Loucy (cell line): Measurements from ENCODE around the gene PPAN.

Source experiments
- H2AFZ ChIP-seq: fragments of 200-600 bp; sonication (generic); 2 replicates; pipeline ENCODE4 v1.6.0; 2016; ENCODE audit warnings: antibody characterized with exemption, mild to moderate bottlenecking, low read length, moderate library complexity
- H3F3A ChIP-seq: fragments of 200-600 bp; 2 replicates; pipeline ENCODE4 v1.6.0; 2016; ENCODE audit warnings: antibody characterized with exemption, low read depth, mild to moderate bottlenecking
- H3K27me3 ChIP-seq: fragments of 200-600 bp; sonication (generic); 2 replicates; pipeline ENCODE4 v1.6.1; 2014; ENCODE audit warnings: low read length, mild to moderate bottlenecking; ENCODE audit not compliant: insufficient read depth, poor library complexity, severe bottlenecking
- H3K36me3 ChIP-seq: fragments of 200-600 bp; sonication (generic); 2 replicates; pipeline ENCODE4 v1.6.1; 2016; ENCODE audit warnings: low read length; ENCODE audit not compliant: insufficient read depth
- H3K4me1 ChIP-seq: fragments of 200-600 bp; sonication (generic); 2 replicates; pipeline ENCODE4 v1.5.1; 2014; ENCODE audit warnings: low read length, mild to moderate bottlenecking; ENCODE audit not compliant: insufficient read depth, poor library complexity, severe bottlenecking
- H3K4me2 ChIP-seq: fragments of 200-600 bp; sonication (generic); 2 replicates; pipeline ENCODE4 v1.6.0; 2014; ENCODE audit warnings: antibody characterized with exemption, low read length, low read depth, mild to moderate bottlenecking; ENCODE audit not compliant: poor library complexity, severe bottlenecking
- H3K4me3 ChIP-seq: fragments of 200-600 bp; sonication (generic); 2 replicates; pipeline ENCODE4 v1.5.1; 2014; ENCODE audit warnings: low read length, mild to moderate bottlenecking, mixed read lengths; ENCODE audit not compliant: poor library complexity, severe bottlenecking
- H3K79me2 ChIP-seq: fragments of 200-600 bp; sonication (generic); 2 replicates; pipeline ENCODE4 v1.6.1; 2014; ENCODE audit warnings: low read length; ENCODE audit not compliant: insufficient read depth
- H3K9ac ChIP-seq: fragments of 200-600 bp; sonication (generic); 2 replicates; pipeline ENCODE4 v1.6.0; 2014; ENCODE audit warnings: mild to moderate bottlenecking, low read depth, low read length, moderate library complexity; ENCODE audit not compliant: poor library complexity, severe bottlenecking
- H3K9me2 ChIP-seq: fragments of 200-600 bp; sonication (generic); replicated peaks from 2 replicates; pipeline ENCODE4 v1.6.1; 2016; ENCODE audit warnings: low read depth, low read length, mixed read lengths
- H3K9me3 ChIP-seq: fragments of 200-600 bp; sonication (generic); 2 replicates; pipeline ENCODE4 v1.6.1; 2014; ENCODE audit warnings: mild to moderate bottlenecking, antibody characterized with exemption, low read length, low read depth; ENCODE audit not compliant: insufficient read depth
- H4K20me1 ChIP-seq: fragments of 200-600 bp; sonication (generic); 2 replicates; pipeline ENCODE4 v1.6.0; 2014; ENCODE audit warnings: antibody characterized with exemption, low read length, mild to moderate bottlenecking; ENCODE audit not compliant: insufficient read depth, poor library complexity, severe bottlenecking
- CTCF ChIP-seq: fragments of 200-600 bp; sonication (generic); conservative IDR thresholded peaks from 2 replicates; pipeline ENCODE4 v1.5.1; 2014; ENCODE audit warnings: mild to moderate bottlenecking, antibody characterized with exemption, low read length
- EZH2phosphoT487 ChIP-seq: fragments of 200-600 bp; IDR thresholded peaks from 2 replicates; pipeline ENCODE4 v1.6.1; 2018; ENCODE audit warnings: antibody characterized with exemption, mild to moderate bottlenecking, moderate library complexity, borderline replicate concordance

The PPAN gene

GRCh38 chr19:10145031-10145430 is 38.9 kb downstream of the PPAN start:
- no peaks in the 10 kb centered on the region for H3K79me2 ChIP-seq
- H3K9ac ChIP-seq: no peak overlapping the region
- TF ChIP-seq EZH2phosphoT487 (no peak), CTCF (no peak)

GRCh38 chr19:10146142-10146541 is 40.0 kb downstream of the PPAN start:
- H2AFZ ChIP-seq: no peak overlapping the region
- no peaks in the 10 kb centered on the region for H3F3A ChIP-seq
- peaks cover 4% of the 10 kb centered on the region for H4K20me1 ChIP-seq
- peaks cover 94% of the 10 kb centered on the region for H3K36me3 ChIP-seq
- no peak overlapping the region for H3K4me3 ChIP-seq
- no peaks in the 10 kb centered on the region for H3K9me3 ChIP-seq
- H3K4me2 ChIP-seq: no peak overlapping the region
- H3K9ac ChIP-seq: no peak overlapping the region
- no peaks in the 10 kb centered on the region for H3K27me3 ChIP-seq
- no peaks in the 10 kb centered on the region for H3K9me2 ChIP-seq
- TF ChIP-seq CTCF (no peak), EZH2phosphoT487 (no peak)
- no peaks in the 10 kb centered on the region for H3K79me2 ChIP-seq
- H3K4me1 ChIP-seq: no peaks in the 10 kb centered on the region

More at GRCh38 chr19:10145031-10145430, 38.9 kb downstream of the PPAN start:
- H4K20me1 ChIP-seq: peaks cover 4% of the 10 kb centered on the region
- no peaks in the 10 kb centered on the region for H3F3A ChIP-seq
- H3K27me3 ChIP-seq: no peaks in the 10 kb centered on the region
- no peaks in the 10 kb centered on the region for H3K4me1 ChIP-seq
- no peaks in the 10 kb centered on the region for H3K9me3 ChIP-seq
- H2AFZ ChIP-seq: no peak overlapping the region
- no peak overlapping the region for H3K4me3 ChIP-seq
- no peak overlapping the region for H3K4me2 ChIP-seq
- H3K36me3 ChIP-seq: peaks cover 93% of the 10 kb centered on the region
- H3K9me2 ChIP-seq: no peaks in the 10 kb centered on the region

GRCh38 chr19:10149427-10149826 is 43.3 kb downstream of the PPAN start:
- peaks cover 6% of the 10 kb centered on the region for H4K20me1 ChIP-seq
- TF ChIP-seq EZH2phosphoT487 (no peak), CTCF (no peak)
- H2AFZ ChIP-seq: no peak overlapping the region
- peaks cover 90% of the 10 kb centered on the region for H3K36me3 ChIP-seq
- no peaks in the 10 kb centered on the region for H3K9me2 ChIP-seq
- H3K4me3 ChIP-seq: no peak overlapping the region
- no peaks in the 10 kb centered on the region for H3K9me3 ChIP-seq
- H3F3A ChIP-seq: no peaks in the 10 kb centered on the region
- H3K79me2 ChIP-seq: no peaks in the 10 kb centered on the region
- no peaks in the 10 kb centered on the region for H3K4me1 ChIP-seq
- H3K9ac ChIP-seq: no peak overlapping the region
- H3K27me3 ChIP-seq: no peaks in the 10 kb centered on the region
- no peak overlapping the region for H3K4me2 ChIP-seq
